IMR-90 (cell line): Measurements from ENCODE around the gene IL18R1. TPM values are rescaled to one million over a fixed set of nuclear protein-coding genes. Genes with fewer than 3 reads are reported as not detected.
A peak's percentile ranks its signal among the peaks of the same experiment; 100 is the strongest.

Experiments
- ATAC-seq: fragments of 200-7000 bp; cut with Tn5 transposase; 2 replicates; pipeline ENCODE4 v1.9.1; 2020; ENCODE audit warnings: low read depth, mild to moderate bottlenecking, moderate library complexity
- BruUV-seq: library from RNA; stranded (reverse); fragments of 400-500 nt; replicated peaks from 2 replicates; lab custom pipeline; 2021; lab: Mats Ljungman, UMichigan
- CTCF ChIA-PET: fragments of 300-600 bp; formaldehyde crosslinking; extraction: SDS; loops from one replicate; lab custom pipeline; 2021; ENCODE audit warnings: antibody characterized with exemption; lab: Yijun Ruan, JAX
- POLR2A ChIA-PET: fragments of 300-600 bp; sonication (Branson Sonifier 250); formaldehyde crosslinking; loops from one replicate; lab custom pipeline; 2022; ENCODE audit warnings: antibody characterized with exemption; ENCODE audit not compliant: unreplicated experiment; lab: Charles Lee
- DNase-seq: peaks from one replicate; pipeline ENCODE4 v3.0.0; 2013
- H2AFZ ChIP-seq: replicated peaks from 2 replicates; pipeline ENCODE3; 2013; ENCODE audit warnings: low read length, mild to moderate bottlenecking; ENCODE audit not compliant: poor library complexity
- H2AK5ac ChIP-seq: 2 replicates; pipeline ENCODE4 v1.6.1; 2013; ENCODE audit warnings: low read depth, low read length, inconsistent platforms
- H2AK9ac ChIP-seq: replicated peaks from 2 replicates; pipeline ENCODE3; 2013; ENCODE audit warnings: mild to moderate bottlenecking, low read depth, low read length, moderate library complexity; ENCODE audit not compliant: poor library complexity
- H2BK120ac ChIP-seq: 2 replicates; pipeline ENCODE4 v1.6.1; 2013; ENCODE audit warnings: low read depth, low read length, inconsistent platforms
- H2BK15ac ChIP-seq: 3 replicates; pipeline ENCODE4 v1.6.1; 2013; ENCODE audit warnings: low read depth, low read length, inconsistent platforms
- H2BK20ac ChIP-seq: 2 replicates; pipeline ENCODE4 v1.6.1; 2013; ENCODE audit warnings: low read depth, mild to moderate bottlenecking, inconsistent platforms, low read length, moderate library complexity
- H2BK5ac ChIP-seq: 2 replicates; pipeline ENCODE4 v1.6.1; 2013; ENCODE audit warnings: mild to moderate bottlenecking, low read depth, low read length, inconsistent platforms; ENCODE audit not compliant: poor library complexity, severe bottlenecking
- H3K14ac ChIP-seq: replicated peaks from 2 replicates; pipeline ENCODE4 v1.6.1; 2013; ENCODE audit warnings: low read depth, low read length, inconsistent platforms
- H3K18ac ChIP-seq: 2 replicates; pipeline ENCODE4 v1.6.1; 2013; ENCODE audit warnings: low read depth, low read length, control low read depth
- H3K23ac ChIP-seq: 2 replicates; pipeline ENCODE4 v1.6.1; 2013; ENCODE audit warnings: low read depth, low read length, inconsistent platforms
- H3K27ac ChIP-seq: 2 replicates; pipeline ENCODE4 v1.5.1; 2013; ENCODE audit warnings: mild to moderate bottlenecking, control low read depth, low read length; ENCODE audit not compliant: insufficient read depth
- H3K27me3 ChIP-seq: 2 replicates; pipeline ENCODE4 v1.6.1; 2013; ENCODE audit warnings: low read length; ENCODE audit not compliant: control insufficient read depth, insufficient read depth
- H3K36me3 ChIP-seq: 2 replicates; pipeline ENCODE4 v1.6.1; 2013; ENCODE audit warnings: low read length, mixed read lengths; ENCODE audit not compliant: control insufficient read depth, insufficient read depth
- H3K4ac ChIP-seq: 2 replicates; pipeline ENCODE4 v1.6.1; 2013; ENCODE audit warnings: low read depth, low read length, inconsistent platforms
- H3K4me1 ChIP-seq: 2 replicates; pipeline ENCODE4 v1.6.1; 2013; ENCODE audit warnings: low read length, mixed read lengths; ENCODE audit not compliant: control insufficient read depth, insufficient read depth
- H3K4me2 ChIP-seq: 2 replicates; pipeline ENCODE4 v1.6.1; 2013; ENCODE audit warnings: low read depth, mild to moderate bottlenecking, control low read depth, low read length, moderate library complexity
- H3K4me3 ChIP-seq: 2 replicates; pipeline ENCODE4 v1.5.1; 2013; ENCODE audit warnings: low read depth, mild to moderate bottlenecking, control low read depth, low read length, moderate library complexity; ENCODE audit not compliant: insufficient read depth
- H3K56ac ChIP-seq: 2 replicates; pipeline ENCODE4 v1.6.1; 2013; ENCODE audit warnings: low read length, inconsistent platforms; ENCODE audit not compliant: insufficient read depth; ENCODE audit errors: extremely low read depth
- H3K79me1 ChIP-seq, 2 experiments: 2 replicates each; pipeline ENCODE4 v1.6.1; 2013; ENCODE audit warnings: low read length in 2 of 2, inconsistent platforms in 1 of 2, low read depth in 1 of 2
- H3K9ac ChIP-seq: 2 replicates; pipeline ENCODE4 v1.6.1; 2013; ENCODE audit warnings: low read depth, low read length, control low read depth
- H3K9me1 ChIP-seq: 2 replicates; pipeline ENCODE4 v1.6.1; 2013; ENCODE audit warnings: low read length, inconsistent platforms; ENCODE audit not compliant: insufficient read depth
- H3K9me3 ChIP-seq: 2 replicates; pipeline ENCODE4 v1.6.1; 2013; ENCODE audit warnings: low read length; ENCODE audit not compliant: control insufficient read depth, insufficient read depth
- H4K20me1 ChIP-seq: 2 replicates; pipeline ENCODE4 v1.6.1; 2013; ENCODE audit warnings: low read length, inconsistent platforms; ENCODE audit not compliant: insufficient read depth
- H4K5ac ChIP-seq: 2 replicates; pipeline ENCODE4 v1.6.1; 2013; ENCODE audit warnings: mild to moderate bottlenecking, low read depth, low read length, control low read depth
- H4K8ac ChIP-seq, 2 experiments: 2 replicates each; pipeline ENCODE4 v1.6.1; 2013; ENCODE audit warnings: low read depth in 2 of 2, low read length in 2 of 2, control low read depth in 1 of 2, inconsistent platforms in 1 of 2
- H4K91ac ChIP-seq: 2 replicates; pipeline ENCODE4 v1.6.1; 2013; ENCODE audit warnings: low read depth, low read length, inconsistent platforms; ENCODE audit not compliant: insufficient read depth
- CHD1 ChIP-seq: IDR thresholded peaks from 2 replicates; pipeline ENCODE4 v1.6.1; 2012; ENCODE audit warnings: low read depth, low read length, improper control_type of control experiment
- MAZ ChIP-seq: IDR thresholded peaks from 2 replicates; pipeline ENCODE4 v1.6.1; 2012; ENCODE audit warnings: low read depth, mild to moderate bottlenecking, low read length, improper control_type of control experiment, moderate library complexity, borderline replicate concordance
- MXI1 ChIP-seq: IDR thresholded peaks from 2 replicates; pipeline ENCODE4 v1.6.1; 2012; ENCODE audit warnings: low read depth, mild to moderate bottlenecking, low read length, moderate library complexity, borderline replicate concordance
- POLR2A ChIP-seq: IDR thresholded peaks from 2 replicates; pipeline ENCODE4 v1.6.1; 2012; ENCODE audit warnings: mild to moderate bottlenecking, low read depth, low read length
- WGBS, 2 experiments: methylation state at CpG; one replicate each; pipeline versions ENCODE4 v1.1.5 to v1.1.7; 2013; ENCODE audit warnings: missing lambda C conversion rate in 2 of 2; ENCODE audit not compliant: insufficient read length in 1 of 2; ENCODE audit errors: extremely low coverage in 2 of 2; 5-methylcytosine and 5-hydroxymethylcytosine counted together
- dilution Hi-C: fragments of 300-500 bp; cut with HindIII; formaldehyde crosslinking; loops from one replicate; pipeline ENCODE4 v1.14.3; 2018; ENCODE audit warnings: low sequenced_read_pairs; ENCODE audit not compliant: unreplicated experiment
- in situ Hi-C: fragments of 300-500 bp; cut with MboI; formaldehyde crosslinking; loops from 3 replicates; pipeline ENCODE4 v1.14.3; 2019; ENCODE audit warnings: low sequenced_read_pairs, inconsistent platforms, mixed read lengths
- intact Hi-C: fragments of 100-400 bp; cut with micrococcal nuclease; formaldehyde crosslinking; loops from 2 replicates; pipeline ENCODE4 v1.10.0; 2022
- polyA plus RNA-seq, 3 experiments: library from polyadenylated mRNA; depleted of rRNA; stranded (reverse); fragments of >200 nt; gene quantifications; 2 replicates each; pipeline ENCODE4 v1.2.3, GENCODE V29; 2012; ENCODE audit warnings: low replicate concordance in 1 of 3
- total RNA-seq: library from RNA; depleted of rRNA; stranded (reverse); fragments of >200 nt; gene quantifications from 2 replicates; pipeline ENCODE4 v1.2.3, GENCODE V29; 2012

Gene IL18R1
- total and polyA plus RNA-seq, 2 of the 4 experiments (the other 2 are of a cell fraction): 0.18 to 0.24 TPM

DNA sequence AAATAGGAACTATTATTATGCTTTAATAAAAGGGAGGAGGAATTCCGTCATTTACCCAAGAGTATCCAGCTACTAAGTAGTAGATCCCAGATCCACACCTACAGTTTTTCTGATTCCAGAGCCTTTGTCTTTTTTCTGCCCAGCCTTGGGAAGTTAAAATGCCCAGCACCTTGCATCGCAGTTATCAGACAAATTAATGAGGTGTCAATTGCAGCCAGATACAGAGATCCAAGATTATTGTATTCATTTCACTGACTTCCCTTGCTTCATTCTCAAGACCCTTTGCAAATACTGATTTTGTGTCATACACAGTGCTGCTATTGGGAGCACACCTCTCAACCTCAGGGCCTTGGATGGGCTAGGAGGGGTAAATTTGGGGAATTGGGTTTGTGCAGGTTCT is 1.1 kb downstream of the IL18R1 start:
- Histone ChIP-seq H3K9me3 (no peaks in the 10 kb centered on the region), H2AK9ac (no peak overlapping the region), H3K27me3 (0 out of 2 replicates have a peak, but pooled peaks cover 2% of the 10 kb centered on the region), H3K27ac (no peak overlapping the region), H2AFZ (no peak overlapping the region), H3K4ac (no peak overlapping the region), H2BK5ac (no peak overlapping the region), H3K9ac (no peak overlapping the region), H3K23ac (0 out of 2 replicates have a peak overlapping the region, but pooled peaks have one; percentile 33), H3K4me2 (no peak overlapping the region; the same call in 1 of the 2 replicates), H2BK20ac (no peak overlapping the region), H3K14ac (no peak overlapping the region), H2BK15ac (no peak overlapping the region), H3K36me3 (no peaks in the 10 kb centered on the region), H4K5ac (no peak overlapping the region), H3K18ac (no peak overlapping the region), H4K91ac (no peak overlapping the region), H3K4me3 (no peak overlapping the region), H3K9me1 (no peaks in the 10 kb centered on the region), H4K8ac (no peak overlapping the region), H3K79me1 (no peaks in the 10 kb centered on the region), H3K56ac (no peak overlapping the region), H3K4me1 (no peaks in the 10 kb centered on the region; the same call in 1 of the 2 replicates), H2BK120ac (no peak overlapping the region), H4K20me1 (no peaks in the 10 kb centered on the region), H2AK5ac (no peak overlapping the region)
- TF ChIP-seq POLR2A (no peak), CHD1 (no peak), MXI1 (no peak), MAZ (no peak)
- in situ Hi-C loops: loop anchor here (5.0 kb wide), 1 partner anchor 104 kb away; no protein-coding TSS in a partner anchor
- no peak for ATAC-seq
- CTCF ChIA-PET: interaction anchor here (1.3 kb wide), 1 partner anchor 106 kb away, joined by 4 read pairs; no protein-coding TSS in a partner anchor
- DNase-seq: no peak
- POLR2A ChIA-PET: no interaction called here
- BruUV-seq: no TSS peak
- intact Hi-C loops: loop anchor here (1.0 to 10.0 kb wide), 4 partner anchors 87 to 472 kb away; no protein-coding TSS in a partner anchor
- dilution Hi-C loops: no loop called here
- WGBS, 2 experiments: 83% methylated on average over 1 of the region's 2 CpGs; no CpG with 5 or more reads in 1 of the 2 experiments
